T-cell (primary cell): ENCODE data around the gene DTX3L. TPM values are rescaled to one million over a fixed set of nuclear protein-coding genes. Genes with fewer than 3 reads are reported as not detected.

ENCODE experiments used
- ATAC-seq, 4 experiments: fragments of 200-7000 bp in 3 of 4; fragments of 150-1000 bp in 1 of 4; cut with Tn5 transposase; replicated peaks in 1 of 4; 1 replicate in 3 of 4; 2 replicates in 1 of 4; pipeline ENCODE4 v1.10.0; 2021; ENCODE audit warnings: moderate library complexity in 3 of 4, mild to moderate bottlenecking in 2 of 4, moderate number of reproducible peaks in 1 of 4
- CTCF ChIA-PET, 2 donors: fragments of 300-600 bp; sonication (Branson Sonifier 250); formaldehyde crosslinking; loops; one replicate each; lab custom pipeline; 2022; ENCODE audit warnings: antibody characterized with exemption in 2 of 2; lab: Charles Lee
- POLR2A ChIA-PET, 2 donors: fragments of 300-600 bp; sonication (Branson Sonifier 250); formaldehyde crosslinking; loops; one replicate each; lab custom pipeline; 2022; ENCODE audit warnings: antibody characterized with exemption in 2 of 2; lab: Charles Lee
- DNase-seq, 35 experiments: peaks; one replicate each; pipeline versions ENCODE4 v3.0.0 to v3.0.0-alpha.2; 2013 to 2023
- H3K27ac ChIP-seq: one replicate; pipeline ENCODE4 v1.5.1; 2013; ENCODE audit warnings: low read length
- H3K27me3 ChIP-seq, 2 experiments: replicated peaks in 1 of 2; 1 replicate in 1 of 2; 2 replicates in 1 of 2; pipeline versions ENCODE4 v1.6.1 to v1.7.0; 2013; ENCODE audit warnings: low read length in 1 of 2, mixed read lengths in 1 of 2; ENCODE audit not compliant: control insufficient read depth in 2 of 2, insufficient read depth in 2 of 2; ENCODE audit errors: extremely low read depth in 1 of 2
- H3K36me3 ChIP-seq, 2 donors: 1 replicate in 1 of 2; 2 replicates in 1 of 2; pipeline versions ENCODE4 v1.6.1 to v1.7.0; 2013; ENCODE audit warnings: low read length in 1 of 2; ENCODE audit not compliant: control insufficient read depth in 2 of 2, insufficient read depth in 1 of 2; ENCODE audit errors: extremely low read depth in 1 of 2
- H3K4me1 ChIP-seq, 2 experiments: 1 replicate in 1 of 2; 2 replicates in 1 of 2; pipeline versions ENCODE4 v1.6.1 to v1.7.0; 2013; ENCODE audit warnings: low read length in 2 of 2, mixed read lengths in 1 of 2; ENCODE audit not compliant: insufficient read depth in 2 of 2, control insufficient read depth in 1 of 2; ENCODE audit errors: extremely low read depth in 1 of 2
- H3K4me3 ChIP-seq, 2 donors: 1 replicate in 1 of 2; 2 replicates in 1 of 2; pipeline versions ENCODE4 v1.5.1 to v1.7.0; 2013; ENCODE audit warnings: mild to moderate bottlenecking in 2 of 2, low read length in 1 of 2, moderate library complexity in 1 of 2; ENCODE audit not compliant: control insufficient read depth in 1 of 2; ENCODE audit errors: extremely low read depth in 1 of 2
- H3K9me3 ChIP-seq: 2 replicates; pipeline ENCODE4 v1.7.0; 2013
- H3K27ac Mint-ChIP-seq, 2 donors: one replicate each; pipeline ENCODE4 v1.8.0; 2020 to 2021; ENCODE audit warnings: mild to moderate bottlenecking in 2 of 2, mixed read lengths in 2 of 2
- H3K27me3 Mint-ChIP-seq, 2 donors: one replicate each; pipeline ENCODE4 v1.8.0; 2021 to 2022; ENCODE audit warnings: mixed read lengths in 2 of 2
- H3K36me3 Mint-ChIP-seq: one replicate; pipeline ENCODE4 v1.8.0; 2021; ENCODE audit warnings: mixed read lengths
- H3K4me1 Mint-ChIP-seq, 3 donors: one replicate each; pipeline ENCODE4 v1.8.0; 2020 to 2022; ENCODE audit warnings: mixed read lengths in 3 of 3, mild to moderate bottlenecking in 1 of 3
- H3K4me3 Mint-ChIP-seq, 3 donors: one replicate each; pipeline ENCODE4 v1.8.0; 2020 to 2022; ENCODE audit warnings: mild to moderate bottlenecking in 3 of 3, mixed read lengths in 3 of 3, moderate library complexity in 3 of 3
- H3K9me3 Mint-ChIP-seq, 3 donors: one replicate each; pipeline ENCODE4 v1.8.0; 2020 to 2022; ENCODE audit warnings: mixed read lengths in 3 of 3
- WGBS: methylation state at CpG from one replicate; pipeline ENCODE4 v1.1.5; 2013; ENCODE audit warnings: missing lambda C conversion rate; ENCODE audit not compliant: insufficient coverage; 5-methylcytosine and 5-hydroxymethylcytosine counted together
- total RNA-seq, 35 experiments: library from RNA in 6 of 35; stranded (reverse) in 6 of 35; fragments of 120-200 nt in 1 of 35; gene quantifications; one replicate each; pipeline versions ENCODE4 v1.2.1 to v1.2.4 and lab custom pipeline; 2013 to 2026

Gene DTX3L
- total RNA-seq, 5 donors from 2014 or later (not counting 1 experiment from before 2014, with no cell fraction given), result 35.1 to 56.2 (median 49.8) TPM

- H3K27ac ChIP-seq, result no peak overlapping the region
- no peak for DNase-seq
- POLR2A ChIA-PET, result interaction anchor here in 1 of 2 donors (0.6 kb wide), 2 partner anchors 9 to 37 kb away, joined by 3 to 4 read pairs; no protein-coding TSS in a partner anchor
- H3K36me3 Mint-ChIP-seq, result no peaks in the 10 kb centered on the region
- no peaks in the 10 kb centered on the region for H3K9me3 ChIP-seq
- H3K36me3 ChIP-seq, result no peaks in the 10 kb centered on the region
- WGBS, result no CpG with 5 or more reads among the region's 4 CpGs
- no peaks in the 10 kb centered on the region for H3K27me3 Mint-ChIP-seq
- no peaks in the 10 kb centered on the region for H3K27me3 ChIP-seq
- H3K4me1 ChIP-seq, result no peaks in the 10 kb centered on the region
- H3K4me1 Mint-ChIP-seq, result no peaks in the 10 kb centered on the region
- H3K4me3 ChIP-seq, result no peak overlapping the region
- H3K9me3 Mint-ChIP-seq, result no peaks in the 10 kb centered on the region
- no peak for ATAC-seq
- H3K4me3 Mint-ChIP-seq, result no peak overlapping the region
- H3K27ac Mint-ChIP-seq, result no peak overlapping the region
- CTCF ChIA-PET, result interaction anchor here in 1 of 2 donors (0.7 kb wide), 1 partner anchor 53 kb away, joined by 3 read pairs; no protein-coding TSS in a partner anchor
Measured at GRCh38 chr3:122520861-122521260, 43.3 kb upstream of the DTX3L start.

DNA sequence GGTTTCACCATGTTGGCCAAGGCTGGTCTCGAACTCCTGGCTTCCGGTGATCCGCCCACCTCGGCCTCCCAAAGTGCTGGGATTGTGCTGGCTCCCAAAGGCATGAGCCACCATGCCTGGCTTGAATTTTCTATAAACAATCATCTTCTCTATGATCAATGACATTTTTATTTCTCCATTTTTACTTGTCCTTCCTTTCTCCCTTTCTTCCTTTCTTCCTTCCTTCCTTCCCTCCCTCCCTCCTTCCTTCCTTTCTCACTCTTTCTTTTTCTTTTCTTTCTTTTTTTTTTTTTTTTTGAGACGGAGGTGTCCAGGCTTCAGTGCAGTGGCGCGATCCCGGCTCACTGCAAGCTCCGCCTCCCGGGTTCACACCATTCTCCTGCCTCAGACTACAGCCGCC is 40.8 kb upstream of the DTX3L start:
- Mint-ChIP-seq H3K36me3 (peaks cover 9% of the 10 kb centered on the region), H3K4me3 (no peak overlapping the region), H3K9me3 (no peaks in the 10 kb centered on the region), H3K27ac (no peak overlapping the region), H3K27me3 (no peaks in the 10 kb centered on the region), H3K4me1 (no peaks in the 10 kb centered on the region)
- H3K9me3 ChIP-seq, result no peaks in the 10 kb centered on the region
- H3K4me3 ChIP-seq, result no peak overlapping the region
- POLR2A ChIA-PET, result interaction anchor here (0.6 to 0.7 kb wide), 2 partner anchors 70 to 172 kb away, joined by 3 to 11 read pairs; no protein-coding TSS in a partner anchor
- 82% methylated on average over 4 of the region's 11 CpGs for WGBS
- no peak overlapping the region for H3K27ac ChIP-seq
- H3K4me1 ChIP-seq, result no peaks in the 10 kb centered on the region
- no peaks in the 10 kb centered on the region for H3K27me3 ChIP-seq
- no peak for ATAC-seq
- no peak for DNase-seq
- peaks cover 0 to 7% of the 10 kb centered on the region in 2 donors for H3K36me3 ChIP-seq
- CTCF ChIA-PET, result no interaction called here

DNA sequence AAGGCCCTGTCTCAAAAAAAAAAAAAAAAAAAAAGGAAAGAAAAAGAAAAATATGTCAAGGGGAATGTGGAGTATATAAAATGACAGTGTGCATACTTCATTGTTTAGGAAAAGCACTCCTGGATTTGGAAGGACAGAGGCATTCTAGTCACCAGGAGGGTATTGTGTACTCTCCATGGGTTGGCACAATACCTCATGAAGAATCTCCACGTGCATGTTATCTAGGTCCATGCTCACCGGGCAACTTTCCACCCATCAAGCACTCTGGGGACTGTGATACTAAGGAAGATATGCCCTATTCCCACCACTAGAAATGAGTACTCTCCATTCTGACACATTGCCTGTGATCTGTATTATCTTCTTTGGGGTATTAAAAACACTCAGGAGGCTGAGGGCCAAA is 34.0 kb upstream of the DTX3L start:
- H3K4me1 ChIP-seq, result no peaks in the 10 kb centered on the region
- ChIA-PET POLR2A (interaction anchor here in 1 of 2 donors (0.6 kb wide), 1 partner anchor 9 kb away, joined by 4 read pairs; no protein-coding TSS in a partner anchor), CTCF (no interaction called here)
- no peak overlapping the region for H3K4me3 Mint-ChIP-seq
- H3K27ac Mint-ChIP-seq, result no peak overlapping the region
- H3K9me3 Mint-ChIP-seq, result no peaks in the 10 kb centered on the region
- H3K9me3 ChIP-seq, result no peaks in the 10 kb centered on the region
- H3K4me1 Mint-ChIP-seq, result peaks cover 0 to 9% (median 5%) of the 10 kb centered on the region in 3 donors
- H3K36me3 Mint-ChIP-seq, result peaks cover 48% of the 10 kb centered on the region
- H3K36me3 ChIP-seq, result peaks cover 0 to 51% of the 10 kb centered on the region in 2 donors
- H3K27me3 ChIP-seq, result no peaks in the 10 kb centered on the region
- DNase-seq (no peak), ATAC-seq (no peak)
- H3K27me3 Mint-ChIP-seq, result no peaks in the 10 kb centered on the region
- no CpG with 5 or more reads among the region's 2 CpGs for WGBS
- no peak overlapping the region for H3K4me3 ChIP-seq
- no peak overlapping the region for H3K27ac ChIP-seq

- DNase-seq (no peak), ATAC-seq (no peak)
- Histone ChIP-seq H3K36me3 (peaks cover 0 to 74% of the 10 kb centered on the region in 2 donors), H3K27me3 (no peaks in the 10 kb centered on the region), H3K9me3 (no peaks in the 10 kb centered on the region), H3K4me3 (no peak overlapping the region), H3K27ac (no peak overlapping the region), H3K4me1 (no peaks in the 10 kb centered on the region)
- Mint-ChIP-seq H3K27ac (peak overlapping the region; percentile 31 to 76), H3K9me3 (no peaks in the 10 kb centered on the region), H3K4me1 (peaks cover 6 to 15% (median 8%) of the 10 kb centered on the region in 3 donors), H3K4me3 (no peak overlapping the region), H3K27me3 (no peaks in the 10 kb centered on the region), H3K36me3 (peaks cover 60% of the 10 kb centered on the region)
- CTCF ChIA-PET, result no interaction called here
- no CpG with 5 or more reads among the region's 2 CpGs for WGBS
- POLR2A ChIA-PET, result no interaction called here
Measured at GRCh38 chr3:122533480-122533879, 30.7 kb upstream of the DTX3L start.

- no peak for DNase-seq
- Mint-ChIP-seq H3K4me1 (peaks cover 6 to 19% (median 9%) of the 10 kb centered on the region in 3 donors), H3K9me3 (no peaks in the 10 kb centered on the region), H3K27me3 (no peaks in the 10 kb centered on the region), H3K27ac (peak overlapping the region; percentile 31 to 76), H3K36me3 (peaks cover 60% of the 10 kb centered on the region), H3K4me3 (no peak overlapping the region)
- H3K36me3 ChIP-seq, result peaks cover 0 to 74% of the 10 kb centered on the region in 2 donors
- WGBS, result 0% methylated on average over 1 of the region's 1 CpG
- no peaks in the 10 kb centered on the region for H3K4me1 ChIP-seq
- no peak overlapping the region for H3K27ac ChIP-seq
- H3K4me3 ChIP-seq, result no peak overlapping the region
- CTCF ChIA-PET, result no interaction called here
- no peaks in the 10 kb centered on the region for H3K27me3 ChIP-seq
- no peaks in the 10 kb centered on the region for H3K9me3 ChIP-seq
- POLR2A ChIA-PET, result no interaction called here
- ATAC-seq, result peak in 3 of 4 experiments; percentile 24 to 87 (median 49)
Measured at GRCh38 chr3:122533931-122534334, 30.2 kb upstream of the DTX3L start.

DNA sequence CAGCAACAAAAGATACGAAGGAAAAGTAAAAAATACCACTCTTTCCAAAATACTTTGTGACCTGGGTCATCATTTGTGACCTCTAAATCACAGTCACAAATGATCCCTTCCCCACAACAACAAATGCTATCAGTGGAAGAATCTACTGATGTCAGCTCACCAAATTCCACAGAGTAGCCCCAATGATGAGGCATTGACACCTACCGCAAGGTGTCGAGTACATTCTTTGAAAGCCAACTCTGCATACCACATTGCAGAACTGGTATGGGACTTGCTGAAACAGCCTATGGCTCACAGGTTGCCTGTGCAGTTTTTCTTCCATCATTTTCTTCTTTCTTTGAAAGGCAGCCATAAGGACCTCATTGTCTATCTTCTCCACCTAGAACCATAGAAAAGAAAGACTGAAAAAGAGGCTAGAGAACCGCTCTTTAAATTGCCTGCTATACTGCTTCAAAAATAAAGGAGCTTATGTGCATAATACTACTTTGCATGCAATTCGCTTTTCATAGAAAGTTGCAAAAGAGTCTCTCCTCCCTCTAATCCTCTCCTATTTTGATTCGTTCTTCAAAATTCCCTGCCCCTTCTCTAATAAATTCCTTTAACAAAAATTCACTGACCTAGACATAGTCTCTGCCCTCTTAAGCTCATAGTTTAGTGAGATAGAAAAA is 28.0 kb upstream of the DTX3L start:
- Mint-ChIP-seq H3K4me3 (no peak overlapping the region), H3K27ac (peak overlapping the region in 1 of 2 donors; percentile 30)

More for the DNA sequence above, 28.0 kb upstream of the DTX3L start:
- Histone ChIP-seq H3K27me3 (no peaks in the 10 kb centered on the region), H3K27ac (no peak overlapping the region), H3K4me1 (no peaks in the 10 kb centered on the region), H3K9me3 (no peaks in the 10 kb centered on the region), H3K4me3 (no peak overlapping the region), H3K36me3 (peaks cover 0 to 87% of the 10 kb centered on the region in 2 donors)
- DNase-seq, result no peak
- POLR2A ChIA-PET, result no interaction called here
- CTCF ChIA-PET, result interaction anchor here (1.0 kb wide), 2 partner anchors 10 to 143 kb away, joined by 3 to 4 read pairs; no protein-coding TSS in a partner anchor
- H3K36me3 Mint-ChIP-seq, result peaks cover 70% of the 10 kb centered on the region
- peaks cover 14 to 22% (median 17%) of the 10 kb centered on the region in 3 donors for H3K4me1 Mint-ChIP-seq
- no peak for ATAC-seq
- no peaks in the 10 kb centered on the region for H3K9me3 Mint-ChIP-seq
- no peaks in the 10 kb centered on the region for H3K27me3 Mint-ChIP-seq
- 100% methylated on average over 3 of the region's 6 CpGs for WGBS
